Activated CD4-positive, alpha-beta T cell treated with anti-CD3 and anti-CD28 coated beads, Interleukin-2, amount 50 U/mL, for 24 hours (primary cell): ENCODE measurements around the gene TPTE2.
"Not testable (repeated sequence)": the region's sequence is repeated elsewhere in the genome, so short reads cannot be mapped to it uniquely, and the experiment has no call there.

ENCODE experiments used
- DNase-seq, 2 donors: peaks; one replicate each; pipeline ENCODE4 v3.0.0-alpha.2; 2020; ENCODE audit warnings: low read depth in 1 of 2, low spot score in 1 of 2

TPTE2 gene

DNA sequence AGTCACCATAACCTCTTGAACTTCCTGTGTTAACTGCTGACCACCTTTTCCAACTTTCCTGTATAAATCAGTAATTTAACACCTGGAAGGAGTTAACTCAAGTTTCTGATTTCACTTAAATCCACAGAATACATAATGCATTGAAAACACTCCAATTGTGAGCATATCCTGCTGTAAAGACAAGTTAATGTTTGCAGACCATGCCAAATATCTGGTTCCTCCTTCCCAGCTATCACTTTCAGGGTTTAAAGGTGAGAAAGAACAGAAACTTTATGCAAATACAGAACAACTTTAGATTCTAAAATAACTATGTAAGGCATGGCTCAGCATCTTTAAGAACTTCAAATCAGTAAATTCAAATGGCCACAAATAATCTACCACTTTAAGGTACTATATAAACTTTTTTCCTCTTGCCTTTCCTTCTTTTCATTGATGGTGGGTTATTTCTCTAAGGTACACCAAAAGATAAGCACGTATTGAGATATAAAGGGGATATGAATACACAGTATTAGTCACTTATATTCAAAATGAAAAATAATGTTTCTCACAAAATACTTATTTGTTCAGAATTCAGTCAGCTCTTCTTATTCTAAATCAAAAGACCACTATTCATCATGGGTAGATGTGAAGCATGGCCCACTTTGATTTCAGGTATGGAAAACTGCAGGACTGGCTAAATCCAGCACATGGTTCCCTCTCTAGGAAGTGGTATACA lies 6.6 kb upstream of the TPTE2 start:
- no peak for DNase-seq

DNA sequence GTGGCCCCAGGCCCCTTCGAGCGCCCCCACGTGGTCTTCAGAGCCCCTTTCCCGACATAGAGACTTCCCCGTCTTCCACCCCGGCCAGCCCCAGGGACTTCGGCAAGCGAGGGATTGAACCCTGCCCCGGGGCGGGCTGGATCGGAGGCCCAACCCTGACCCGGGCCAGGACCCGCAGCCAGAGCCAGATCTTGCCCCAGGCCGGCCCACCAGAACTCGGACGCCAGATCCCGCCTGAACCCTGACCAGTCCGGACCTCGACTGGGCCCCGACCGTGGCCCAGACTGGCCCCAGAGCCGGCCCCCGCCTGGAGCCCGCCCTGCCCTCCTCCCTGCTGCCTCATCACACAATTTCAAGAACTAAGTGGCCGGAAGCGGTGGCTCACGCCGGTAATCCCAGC lies 253 bp upstream of the TPTE2 start:
- no peak for DNase-seq

GRCh38 chr13:19560672-19561071 lies 660 bp downstream of the TPTE2 start:
- not testable (repeated sequence) for DNase-seq

- DNase-seq: not testable (repeated sequence)
These were observed 1.6 kb downstream of the TPTE2 start for GRCh38 chr13:19559739-19560138.

DNA sequence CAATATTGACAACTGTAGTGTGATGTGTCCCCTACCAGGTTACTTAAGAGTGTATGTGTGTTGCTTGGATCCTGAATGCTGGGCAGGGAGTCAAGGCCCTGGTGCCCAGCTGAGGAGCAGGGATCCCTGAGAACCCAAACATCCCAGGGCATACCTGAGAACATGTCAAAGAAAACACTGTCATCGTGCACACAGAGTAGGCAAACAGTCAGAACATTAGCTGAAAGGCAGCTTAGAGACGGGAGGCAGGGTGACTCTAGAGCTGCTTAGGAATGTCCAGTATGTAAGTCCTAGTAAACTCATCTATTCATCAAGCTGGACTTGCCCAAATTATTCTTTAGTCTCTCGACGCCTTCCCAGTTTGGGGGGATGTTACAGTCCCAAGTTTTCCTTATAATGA lies 4.0 kb downstream of the TPTE2 start:
- not testable (repeated sequence) for DNase-seq

DNA sequence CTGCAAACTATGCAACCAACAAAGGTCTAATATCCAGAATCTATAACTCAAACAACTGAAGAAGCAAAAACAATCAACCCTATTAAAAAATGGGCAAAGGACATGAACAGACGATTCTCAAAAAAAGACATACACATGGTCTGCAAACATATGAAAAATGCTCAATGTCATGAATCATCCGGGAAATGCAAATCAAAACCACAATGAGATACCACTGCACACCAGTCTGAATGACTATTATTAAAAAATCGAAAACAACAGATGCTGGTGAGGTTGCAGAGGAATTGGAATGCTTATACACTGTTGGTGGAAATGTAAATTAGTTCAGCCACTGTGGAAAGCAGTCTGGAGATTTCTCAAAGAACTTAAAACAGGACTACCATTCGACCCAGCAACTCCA lies 12.1 kb downstream of the TPTE2 start:
- DNase-seq: not testable (repeated sequence)

- DNase-seq: not testable (repeated sequence)
These were observed 35.7 kb downstream of the TPTE2 start for GRCh38 chr13:19525634-19526033.

DNA sequence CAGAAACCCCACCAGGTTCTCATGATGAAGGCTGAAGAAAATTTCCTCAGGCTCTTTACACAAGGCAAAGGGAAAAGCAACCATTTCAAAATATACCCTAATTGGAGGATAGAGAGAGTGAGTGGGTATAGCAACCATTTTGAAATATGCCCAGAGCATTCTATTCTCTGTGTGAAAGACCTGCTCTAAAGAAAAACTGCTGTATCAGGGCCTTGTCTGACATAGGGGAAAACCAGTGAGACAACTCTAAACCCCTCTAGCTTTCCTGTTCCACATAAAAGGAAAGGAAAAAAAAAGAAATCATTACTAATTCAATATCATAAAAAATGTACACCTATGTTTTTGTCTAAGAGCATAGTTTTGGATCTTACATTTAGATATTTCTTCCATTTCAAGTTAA lies 42.3 kb downstream of the TPTE2 start:
- DNase-seq: no peak

- DNase-seq: not testable (repeated sequence)
These were observed 53.7 kb downstream of the TPTE2 start for GRCh38 chr13:19507623-19508022.

- DNase-seq: not testable (repeated sequence)
These were observed 101.2 kb downstream of the TPTE2 start for GRCh38 chr13:19460126-19460525.

DNA sequence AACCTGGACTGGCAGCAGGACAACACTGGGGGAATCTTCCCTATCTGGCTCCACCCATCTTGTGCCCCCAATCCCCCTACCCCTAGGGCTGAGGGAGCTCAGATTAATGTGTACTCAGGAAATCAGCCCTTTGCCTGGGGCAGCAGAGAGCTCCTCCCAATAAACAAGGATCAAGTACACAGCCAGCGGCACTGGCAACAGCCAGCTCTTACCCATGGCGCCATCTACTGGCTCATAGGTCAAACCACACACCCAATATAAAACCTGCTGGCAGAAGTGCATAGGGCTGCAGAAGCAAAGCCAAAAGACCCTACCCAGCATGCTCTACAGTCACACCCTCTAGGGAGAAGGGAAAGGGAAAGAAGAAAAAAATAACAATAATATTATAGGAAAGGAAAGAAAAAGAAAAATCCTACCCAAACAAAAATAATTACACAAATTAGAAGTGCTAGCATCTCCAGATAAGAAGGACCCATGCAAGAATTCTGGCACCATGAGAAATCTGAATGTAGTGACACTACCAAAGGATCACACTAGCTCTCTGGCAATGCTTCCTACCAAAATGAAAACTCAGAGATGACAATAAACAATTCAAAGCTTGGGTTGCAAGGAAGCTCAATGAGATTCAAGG lies 122.2 kb downstream of the TPTE2 start:
- DNase-seq: not testable (repeated sequence)

DNA sequence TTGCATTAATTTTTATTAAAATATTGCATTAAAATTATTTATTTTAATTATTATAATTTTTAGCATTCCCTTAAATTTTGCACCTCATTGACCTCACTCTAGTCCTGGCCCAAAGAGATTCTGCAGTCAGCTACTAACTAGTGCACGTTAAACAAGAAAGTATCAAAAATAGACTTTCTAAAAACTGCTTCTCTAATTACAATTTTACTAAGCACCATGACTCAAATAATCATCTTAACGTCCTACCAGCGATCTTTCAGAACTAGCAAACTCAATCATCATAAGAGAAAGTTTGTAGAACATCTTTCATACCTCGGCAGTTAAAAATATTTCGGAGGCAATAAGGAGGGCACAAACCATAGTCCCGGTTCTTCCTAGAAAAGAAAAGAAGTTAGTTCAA lies 123.6 kb downstream of the TPTE2 start:
- DNase-seq: not testable (repeated sequence)

DNA sequence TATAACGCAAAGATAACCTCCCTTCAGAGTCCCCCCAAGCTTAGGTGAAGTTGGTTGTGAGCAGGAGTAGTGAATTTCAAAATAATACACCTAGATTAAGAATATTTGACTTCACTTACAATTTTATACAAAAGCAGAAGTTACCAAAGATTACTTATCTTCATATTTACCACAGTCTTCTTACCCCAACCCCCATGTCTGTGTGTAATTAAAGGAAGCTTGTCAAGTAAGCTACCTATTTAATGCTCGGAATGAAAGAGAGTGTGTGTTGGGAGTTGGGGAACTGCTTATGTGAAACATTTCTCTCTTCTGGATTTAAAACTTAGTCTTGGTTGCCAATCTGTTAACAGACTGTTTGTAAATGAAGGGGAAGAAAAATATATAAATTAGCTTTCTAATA lies 139.1 kb downstream of the TPTE2 start:
- not testable (repeated sequence) for DNase-seq

DNA sequence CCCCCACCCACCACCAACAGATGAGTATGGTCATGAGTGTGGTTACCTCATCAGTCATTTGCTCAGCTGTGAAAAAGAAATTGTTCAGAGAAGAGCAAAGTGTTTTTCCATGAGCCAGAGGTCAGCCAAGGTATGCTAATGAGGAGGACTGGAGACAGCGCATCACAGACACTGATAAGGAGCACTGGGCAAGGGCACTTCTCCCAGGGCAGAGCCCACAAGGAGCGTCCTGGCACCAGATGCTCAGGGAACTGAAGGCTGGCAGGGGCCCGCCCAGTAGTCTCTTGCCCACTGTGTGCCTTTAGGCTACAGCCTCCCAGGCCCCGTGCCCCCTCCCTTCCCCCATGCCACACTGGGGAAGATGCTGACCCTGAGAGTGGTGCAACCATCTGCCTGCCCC lies 148.8 kb downstream of the TPTE2 start:
- DNase-seq: not testable (repeated sequence)

DNA sequence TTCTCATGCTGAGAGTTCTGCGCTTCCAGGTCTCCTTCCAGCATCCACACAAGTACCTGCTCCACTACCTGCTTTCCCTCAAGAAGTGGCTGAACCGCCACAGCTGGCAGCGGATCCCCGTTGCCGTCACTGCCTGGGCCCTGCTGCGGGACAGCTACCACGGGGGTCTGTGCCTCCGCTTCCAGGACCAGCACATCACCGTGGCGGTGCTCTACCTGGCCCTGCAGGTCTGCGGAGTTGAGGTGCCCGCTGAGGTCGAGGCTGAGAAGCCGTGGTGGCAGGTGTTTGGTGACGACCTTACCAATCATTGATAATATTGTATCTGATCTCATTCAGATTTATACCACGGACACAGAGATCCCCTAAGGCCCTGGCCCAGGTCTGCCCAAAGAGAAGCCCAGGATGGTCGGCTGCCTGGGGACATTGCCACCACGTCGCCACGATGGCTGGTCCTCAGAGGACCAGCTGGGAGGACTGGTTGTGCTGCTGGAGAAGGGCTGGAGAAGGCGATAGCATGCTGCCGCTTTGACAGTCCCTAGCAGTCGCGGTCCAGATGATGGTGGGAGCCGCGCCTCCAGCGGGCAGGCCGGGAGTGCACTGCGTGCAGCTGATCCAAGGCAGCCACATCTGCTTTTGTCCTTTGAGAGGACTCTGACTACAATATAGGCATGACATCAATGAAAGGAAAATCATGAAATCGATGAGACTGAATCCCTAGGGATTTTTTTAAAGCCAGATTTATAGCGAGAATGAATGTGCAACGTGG lies 178.4 kb downstream of the TPTE2 start:
- DNase-seq: not testable (repeated sequence)

DNA sequence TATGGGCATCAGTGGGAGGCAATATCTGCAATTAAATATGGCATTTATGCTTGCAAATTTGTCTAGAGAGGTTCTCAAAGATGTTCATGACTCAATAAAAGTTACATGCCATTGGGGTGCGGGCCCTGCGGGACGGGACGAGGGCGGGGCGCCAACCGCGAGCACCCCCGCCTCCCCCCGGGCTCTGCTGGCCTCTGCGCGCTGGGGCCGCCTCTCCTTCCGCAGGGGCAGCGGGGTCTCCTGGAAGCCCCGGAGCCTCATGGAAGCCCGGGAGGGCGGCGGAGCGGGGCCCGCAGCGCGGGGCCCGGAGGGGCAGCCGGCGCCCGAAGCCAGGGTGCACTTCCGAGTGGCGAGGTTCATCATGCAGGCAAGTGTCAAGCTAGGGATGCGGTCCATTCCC lies 179.2 kb downstream of the TPTE2 start:
- no peak for DNase-seq
